Muscle layer of colon (tissue), 2 donors: ENCODE results near the gene ANGPT4.
"Not testable (repeated sequence)": the region's sequence is repeated elsewhere in the genome, so short reads cannot be mapped to it uniquely, and the experiment has no call there.

Source experiments
- H3K27ac ChIP-seq: one replicate; pipeline ENCODE4 v1.7.0; 2013; ENCODE audit warnings: low read depth, mild to moderate bottlenecking, low read length, moderate library complexity
- H3K27me3 ChIP-seq, 2 donors: one replicate each; pipeline ENCODE4 v1.7.0; 2013; ENCODE audit warnings: low read length in 2 of 2, mild to moderate bottlenecking in 2 of 2; ENCODE audit not compliant: insufficient read depth in 2 of 2, control insufficient read depth in 1 of 2
- H3K36me3 ChIP-seq: one replicate; pipeline ENCODE4 v1.7.0; 2013; ENCODE audit warnings: mild to moderate bottlenecking, low read length; ENCODE audit not compliant: insufficient read depth
- H3K4me1 ChIP-seq: one replicate; pipeline ENCODE4 v1.7.0; 2013; ENCODE audit warnings: mild to moderate bottlenecking, low read length; ENCODE audit not compliant: insufficient read depth
- H3K4me3 ChIP-seq, 2 donors: one replicate each; pipeline ENCODE4 v1.7.0; 2013; ENCODE audit warnings: low read length in 2 of 2, low read depth in 1 of 2, mild to moderate bottlenecking in 1 of 2, moderate library complexity in 1 of 2
- H3K9ac ChIP-seq: one replicate; pipeline ENCODE4 v1.7.0; 2013; ENCODE audit warnings: low read length
- H3K9me3 ChIP-seq: one replicate; pipeline ENCODE4 v1.7.0; 2013; ENCODE audit warnings: mild to moderate bottlenecking, low read length
- donor health status: abdominal sarcoma.
- donor health status: Adenocarcinoma of cecum.

Gene ANGPT4

DNA sequence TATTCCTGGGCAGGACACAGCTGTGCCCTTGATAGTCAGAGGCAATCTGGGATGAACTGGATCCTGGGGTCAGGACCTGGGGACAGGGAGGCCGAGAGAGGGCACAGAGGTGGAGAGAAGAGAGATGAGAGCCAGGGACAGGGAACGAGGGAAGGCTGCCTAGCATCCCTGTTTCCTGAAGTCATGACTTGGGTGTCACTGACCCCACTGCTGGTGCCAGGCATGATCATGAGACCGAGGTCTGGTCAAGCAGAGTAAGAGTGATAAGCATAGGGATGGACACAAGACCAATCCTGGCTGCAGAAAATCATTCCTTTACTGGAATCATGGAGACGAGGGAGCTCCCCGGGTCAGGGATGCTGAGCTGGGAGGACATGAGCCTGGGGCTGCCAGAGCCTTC, 46.5 kb downstream of the ANGPT4 start:
- Histone ChIP-seq H3K4me3 (no peak overlapping the region), H3K27me3 (peaks cover 4 to 5% of the 10 kb centered on the region in 2 donors), H3K4me1 (no peaks in the 10 kb centered on the region), H3K9me3 (no peaks in the 10 kb centered on the region), H3K36me3 (no peaks in the 10 kb centered on the region), H3K9ac (no peak overlapping the region), H3K27ac (no peak overlapping the region)

GRCh38 chr20:868279-868678, 47.9 kb downstream of the ANGPT4 start:
- no peak overlapping the region for H3K27ac ChIP-seq
- H3K36me3 ChIP-seq = no peaks in the 10 kb centered on the region
- H3K4me3 ChIP-seq = no peak overlapping the region
- no peak overlapping the region for H3K9ac ChIP-seq
- H3K9me3 ChIP-seq = no peaks in the 10 kb centered on the region
- H3K4me1 ChIP-seq = no peaks in the 10 kb centered on the region
- H3K27me3 ChIP-seq = peaks cover 0 to 4% of the 10 kb centered on the region in 2 donors

DNA sequence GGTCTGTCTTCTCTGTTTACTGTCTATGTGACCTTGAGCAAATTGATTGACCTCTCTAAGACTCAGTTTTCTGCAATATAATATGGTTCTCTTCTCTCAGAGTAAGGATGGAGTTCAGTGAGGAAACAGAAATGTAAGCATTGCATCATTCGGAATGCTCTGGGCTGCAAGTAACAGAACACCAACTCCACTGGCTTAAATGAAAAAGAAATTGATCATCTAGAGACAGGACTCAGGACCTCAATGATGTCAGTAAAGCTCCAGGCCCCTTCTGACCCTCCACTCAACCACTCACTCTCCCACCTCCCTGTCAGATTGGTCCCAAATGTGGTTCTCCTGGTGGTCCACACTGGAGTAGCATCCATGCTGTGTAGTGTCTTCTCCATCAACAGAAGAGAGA, 50.7 kb downstream of the ANGPT4 start:
- Histone ChIP-seq H3K9ac (no peak overlapping the region), H3K36me3 (no peaks in the 10 kb centered on the region), H3K27me3 (no peaks in the 10 kb centered on the region), H3K27ac (no peak overlapping the region), H3K4me3 (no peak overlapping the region), H3K4me1 (no peaks in the 10 kb centered on the region), H3K9me3 (no peaks in the 10 kb centered on the region)

GRCh38 chr20:860891-861290, 55.2 kb downstream of the ANGPT4 start:
- H3K4me3 ChIP-seq = no peak overlapping the region
- no peaks in the 10 kb centered on the region for H3K27me3 ChIP-seq
- H3K36me3 ChIP-seq = no peaks in the 10 kb centered on the region
- H3K27ac ChIP-seq = no peak overlapping the region
- H3K4me1 ChIP-seq = no peaks in the 10 kb centered on the region
- H3K9ac ChIP-seq = no peak overlapping the region
- H3K9me3 ChIP-seq = no peaks in the 10 kb centered on the region

DNA sequence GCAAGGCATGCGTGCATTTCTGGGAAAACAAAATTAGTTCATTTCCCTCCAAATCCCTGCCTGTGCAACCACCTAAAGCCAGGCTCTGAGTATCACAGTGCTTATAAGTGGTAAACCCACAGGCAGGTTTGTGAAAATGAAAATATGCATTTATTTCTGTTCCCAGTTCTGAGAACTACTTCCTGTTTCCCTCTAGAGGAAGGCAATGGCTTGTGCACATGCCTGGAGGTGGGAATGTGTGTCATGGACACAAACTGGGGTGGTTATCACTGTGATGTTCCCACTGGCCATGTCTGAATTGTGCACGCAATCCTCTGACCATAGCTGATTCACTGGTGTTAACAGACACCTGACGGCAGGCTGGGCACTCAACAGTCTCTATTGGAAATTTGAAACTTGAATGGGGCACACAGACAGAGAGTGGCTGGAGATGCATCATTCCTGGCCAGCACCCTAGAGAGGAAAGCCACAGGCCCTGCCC, 56.3 kb downstream of the ANGPT4 start:
- no peaks in the 10 kb centered on the region for H3K9me3 ChIP-seq
- H3K27ac ChIP-seq = no peak overlapping the region
- no peaks in the 10 kb centered on the region for H3K27me3 ChIP-seq
- no peak overlapping the region for H3K9ac ChIP-seq
- no peaks in the 10 kb centered on the region for H3K4me1 ChIP-seq
- no peaks in the 10 kb centered on the region for H3K36me3 ChIP-seq
- H3K4me3 ChIP-seq = no peak overlapping the region

DNA sequence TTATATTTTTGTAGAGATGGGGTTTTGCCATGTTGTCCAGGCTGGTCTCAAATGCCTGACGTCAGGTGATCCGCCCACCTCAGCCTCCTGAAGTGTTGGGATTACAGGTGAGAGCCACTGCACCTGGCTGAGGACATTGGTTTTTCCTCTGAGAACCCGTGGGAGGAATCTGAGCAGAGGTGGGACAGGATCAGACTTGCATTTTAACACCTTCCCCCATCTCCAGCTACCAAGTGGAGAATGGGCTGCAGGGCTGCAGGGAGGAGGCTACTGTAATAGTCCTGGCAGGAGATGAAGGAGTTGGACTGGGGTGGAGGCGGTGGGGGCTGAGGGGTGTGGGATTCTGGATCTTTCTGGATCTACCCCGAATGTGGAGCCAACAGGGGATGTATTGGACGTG, 58.1 kb downstream of the ANGPT4 start:
- Histone ChIP-seq H3K4me1 (no peaks in the 10 kb centered on the region), H3K36me3 (no peaks in the 10 kb centered on the region), H3K27ac (no peak overlapping the region), H3K9ac (no peak overlapping the region), H3K4me3 (no peak overlapping the region), H3K9me3 (no peaks in the 10 kb centered on the region), H3K27me3 (no peaks in the 10 kb centered on the region)

- no peaks in the 10 kb centered on the region for H3K36me3 ChIP-seq
- no peaks in the 10 kb centered on the region for H3K9me3 ChIP-seq
- no peaks in the 10 kb centered on the region for H3K27me3 ChIP-seq
- H3K27ac ChIP-seq = no peak overlapping the region
- no peak overlapping the region for H3K4me3 ChIP-seq
- no peaks in the 10 kb centered on the region for H3K4me1 ChIP-seq
- H3K9ac ChIP-seq = no peak overlapping the region
These were observed 59.8 kb downstream of the ANGPT4 start for GRCh38 chr20:856361-856775.

DNA sequence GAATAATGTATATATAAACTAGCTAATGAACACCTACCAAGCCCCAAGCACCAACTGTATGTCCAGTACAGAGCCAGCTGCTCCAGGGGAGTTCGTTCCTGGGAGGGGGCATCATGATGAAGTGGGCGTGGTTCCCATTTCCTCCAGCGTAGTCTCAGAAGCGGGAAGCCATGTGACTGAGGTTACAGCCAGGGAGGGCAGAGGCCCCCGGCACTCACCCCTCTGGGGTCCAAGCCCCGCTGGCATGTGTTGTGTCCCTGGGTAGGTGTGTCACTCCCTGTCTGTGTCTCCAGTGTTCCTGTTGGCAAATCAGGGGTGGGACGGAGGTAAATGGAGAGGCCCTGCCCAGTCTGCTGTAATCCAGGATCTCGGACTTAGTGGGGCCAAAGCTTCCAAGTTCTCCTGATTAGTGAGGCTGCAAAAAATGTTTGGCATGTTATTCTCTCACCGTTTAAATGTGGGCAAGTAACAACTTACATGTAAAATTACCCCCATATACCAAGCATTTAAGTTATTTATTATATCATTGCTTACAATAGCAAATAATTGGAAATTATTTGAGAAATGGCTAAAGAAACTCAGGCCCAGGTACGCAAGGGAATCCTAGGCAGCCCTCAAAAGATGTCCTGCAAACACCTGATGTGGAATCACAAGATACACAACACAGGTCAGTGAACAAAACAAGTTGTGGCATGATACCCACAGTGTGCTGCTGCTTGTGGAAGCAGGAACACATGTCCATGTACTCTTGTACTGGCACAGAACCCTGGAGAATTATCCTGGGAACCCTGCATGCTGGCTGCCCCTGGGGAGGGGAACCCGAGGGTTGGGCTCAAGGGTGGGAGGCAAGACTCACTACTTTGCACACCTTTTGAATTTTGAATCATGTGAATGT, 60.4 kb downstream of the ANGPT4 start:
- Histone ChIP-seq H3K4me3 (no peak overlapping the region), H3K36me3 (no peaks in the 10 kb centered on the region), H3K27ac (no peak overlapping the region), H3K4me1 (no peaks in the 10 kb centered on the region), H3K9ac (no peak overlapping the region), H3K9me3 (no peaks in the 10 kb centered on the region), H3K27me3 (no peaks in the 10 kb centered on the region)

DNA sequence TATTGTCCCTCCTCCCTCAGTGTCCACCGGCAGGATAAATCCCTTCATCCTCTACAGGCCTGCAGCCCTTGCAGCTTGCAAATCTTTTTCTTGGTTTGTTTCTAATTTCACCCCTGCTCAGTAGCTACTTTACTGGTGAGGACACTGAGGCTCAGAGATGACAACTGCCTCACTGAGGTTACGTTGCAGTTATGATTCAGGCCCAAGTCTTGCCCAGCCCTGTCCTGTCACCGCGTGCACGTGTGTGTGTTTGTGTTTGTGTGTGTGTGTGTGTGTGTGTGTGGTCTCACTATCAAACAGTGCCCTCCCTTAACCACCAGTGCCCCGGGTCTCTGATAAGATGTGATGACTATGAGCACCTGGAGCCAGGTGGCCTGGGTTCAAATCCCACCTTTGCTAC, 61.5 kb downstream of the ANGPT4 start:
- no peaks in the 10 kb centered on the region for H3K4me1 ChIP-seq
- H3K36me3 ChIP-seq = no peaks in the 10 kb centered on the region
- no peak overlapping the region for H3K27ac ChIP-seq
- no peak overlapping the region for H3K4me3 ChIP-seq
- no peaks in the 10 kb centered on the region for H3K27me3 ChIP-seq
- no peak overlapping the region for H3K9ac ChIP-seq
- no peaks in the 10 kb centered on the region for H3K9me3 ChIP-seq

GRCh38 chr20:853406-853996, 62.6 kb downstream of the ANGPT4 start:
- Histone ChIP-seq H3K4me3 (no peak overlapping the region), H3K36me3 (no peaks in the 10 kb centered on the region), H3K9ac (no peak overlapping the region), H3K27ac (no peak overlapping the region), H3K27me3 (no peaks in the 10 kb centered on the region), H3K9me3 (no peaks in the 10 kb centered on the region), H3K4me1 (no peaks in the 10 kb centered on the region)

DNA sequence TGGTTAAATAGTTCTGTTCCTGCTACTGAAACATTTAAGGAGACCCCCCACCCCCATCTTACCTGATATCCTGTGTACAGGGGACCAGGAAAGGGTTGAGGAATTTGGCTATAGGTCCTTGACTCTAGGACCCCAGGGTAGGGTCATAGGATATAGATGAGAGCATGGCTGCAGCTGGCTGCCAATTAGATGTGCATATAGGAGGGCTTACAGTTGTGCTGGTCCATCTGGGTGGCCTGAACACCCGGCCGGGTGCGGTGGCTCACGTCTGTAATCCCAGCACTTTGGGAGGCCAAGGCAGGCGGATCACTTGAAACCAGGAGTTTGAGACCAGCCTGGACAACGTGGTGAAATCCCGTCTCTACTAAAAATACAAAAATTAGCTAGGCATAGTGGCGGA, 67.4 kb downstream of the ANGPT4 start:
- H3K4me1 ChIP-seq, H3K27ac ChIP-seq, H3K36me3 ChIP-seq, H3K4me3 ChIP-seq, H3K9me3 ChIP-seq, H3K27me3 ChIP-seq, H3K9ac ChIP-seq: not testable (repeated sequence)

DNA sequence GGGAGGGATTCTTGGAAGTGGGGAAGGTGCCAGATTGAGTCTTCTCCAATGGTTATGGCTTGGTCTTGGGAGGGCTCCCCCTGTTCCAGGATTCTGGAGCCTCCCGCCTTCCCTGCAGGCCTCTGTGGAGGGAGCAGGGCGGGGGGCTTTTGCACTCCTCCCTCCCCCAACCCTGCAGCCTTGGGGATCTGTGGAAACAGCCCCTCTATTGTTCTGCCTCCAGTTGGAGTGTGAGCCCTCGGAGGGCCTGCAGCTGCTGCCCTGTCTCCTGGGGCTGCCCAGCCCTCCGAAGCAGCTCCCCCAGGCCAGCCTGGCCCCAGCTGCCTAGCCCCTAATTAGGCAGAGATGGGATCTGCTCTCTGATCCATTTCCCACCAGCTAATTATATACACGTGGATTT, 67.9 kb downstream of the ANGPT4 start:
- no peaks in the 10 kb centered on the region for H3K9me3 ChIP-seq
- H3K27me3 ChIP-seq = peaks cover 0 to 8% of the 10 kb centered on the region in 2 donors
- no peak overlapping the region for H3K9ac ChIP-seq
- H3K36me3 ChIP-seq = no peaks in the 10 kb centered on the region
- H3K4me1 ChIP-seq = peaks cover 7% of the 10 kb centered on the region
- no peak overlapping the region for H3K4me3 ChIP-seq
- H3K27ac ChIP-seq = no peak overlapping the region
